Mononuclear cell (primary cell): ENCODE measurements around the gene ITGA3. TPM values are rescaled to one million over a fixed set of nuclear protein-coding genes. Genes with fewer than 3 reads are reported as not detected.

ENCODE experiments used
- H3K27me3 ChIP-seq: 2 replicates; pipeline ENCODE4 v1.6.0; 2011; ENCODE audit warnings: low read length, control low read depth; ENCODE audit not compliant: insufficient read depth
- H3K4me1 ChIP-seq: 2 replicates; pipeline ENCODE4 v1.5.1; 2011; ENCODE audit warnings: mild to moderate bottlenecking, low read length, control low read depth; ENCODE audit not compliant: insufficient read depth
- H3K4me3 ChIP-seq: 2 replicates; pipeline ENCODE4 v1.5.1; 2011; ENCODE audit warnings: mild to moderate bottlenecking, low read length, moderate library complexity
- H3K9me3 ChIP-seq: 2 replicates; pipeline ENCODE4 v1.5.1; 2011; ENCODE audit warnings: low read depth, mild to moderate bottlenecking, control low read depth, low read length
- total RNA-seq: library from RNA; depleted of rRNA; stranded (reverse); fragments of >200 nt; gene quantifications from one replicate; pipeline ENCODE4 v1.2.3, GENCODE V29; 2012

Gene ITGA3
- total RNA-seq, 1 donor: 1.7 TPM

- Histone ChIP-seq H3K4me3 (no peak overlapping the region), H3K4me1 (no peaks in the 10 kb centered on the region), H3K9me3 (no peaks in the 10 kb centered on the region), H3K27me3 (no peaks in the 10 kb centered on the region)
These were observed 11.4 kb upstream of the ITGA3 start for GRCh38 chr17:50044483-50044882.

- H3K27me3 ChIP-seq: no peaks in the 10 kb centered on the region
- H3K9me3 ChIP-seq: no peaks in the 10 kb centered on the region
- H3K4me1 ChIP-seq: no peaks in the 10 kb centered on the region
- H3K4me3 ChIP-seq: no peak overlapping the region
These were observed 10.8 kb upstream of the ITGA3 start for GRCh38 chr17:50045154-50045553.

GRCh38 chr17:50046179-50046578 lies 9.7 kb upstream of the ITGA3 start:
- H3K4me1 ChIP-seq: no peaks in the 10 kb centered on the region
- no peaks in the 10 kb centered on the region for H3K9me3 ChIP-seq
- H3K4me3 ChIP-seq: no peak overlapping the region
- no peaks in the 10 kb centered on the region for H3K27me3 ChIP-seq

GRCh38 chr17:50046667-50047066 lies 9.2 kb upstream of the ITGA3 start:
- Histone ChIP-seq H3K4me3 (no peak overlapping the region), H3K27me3 (no peaks in the 10 kb centered on the region), H3K4me1 (no peaks in the 10 kb centered on the region), H3K9me3 (no peaks in the 10 kb centered on the region)

- no peaks in the 10 kb centered on the region for H3K9me3 ChIP-seq
- H3K27me3 ChIP-seq: no peaks in the 10 kb centered on the region
- no peaks in the 10 kb centered on the region for H3K4me1 ChIP-seq
- H3K4me3 ChIP-seq: no peak overlapping the region
These were observed 8.8 kb upstream of the ITGA3 start for GRCh38 chr17:50047083-50047482.

GRCh38 chr17:50047488-50048126 lies 8.3 kb upstream of the ITGA3 start:
- Histone ChIP-seq H3K4me1 (no peaks in the 10 kb centered on the region), H3K4me3 (no peak overlapping the region), H3K27me3 (no peaks in the 10 kb centered on the region), H3K9me3 (no peaks in the 10 kb centered on the region)

- no peaks in the 10 kb centered on the region for H3K4me1 ChIP-seq
- no peak overlapping the region for H3K4me3 ChIP-seq
These were observed 7.7 kb upstream of the ITGA3 start for GRCh38 chr17:50048146-50048720.

GRCh38 chr17:50048988-50049387 lies 6.9 kb upstream of the ITGA3 start:
- Histone ChIP-seq H3K4me3 (no peak overlapping the region), H3K4me1 (no peaks in the 10 kb centered on the region), H3K27me3 (peaks cover under 1% of the 10 kb centered on the region), H3K9me3 (no peaks in the 10 kb centered on the region)

More at GRCh38 chr17:50048146-50048720, 7.7 kb upstream of the ITGA3 start:
- Histone ChIP-seq H3K9me3 (no peaks in the 10 kb centered on the region), H3K27me3 (no peaks in the 10 kb centered on the region)

GRCh38 chr17:50049636-50050035 lies 6.3 kb upstream of the ITGA3 start:
- Histone ChIP-seq H3K27me3 (peaks cover 2% of the 10 kb centered on the region), H3K4me3 (no peak overlapping the region), H3K9me3 (no peaks in the 10 kb centered on the region), H3K4me1 (no peaks in the 10 kb centered on the region)

- Histone ChIP-seq H3K4me3 (no peak overlapping the region), H3K9me3 (no peaks in the 10 kb centered on the region), H3K27me3 (peaks cover 8% of the 10 kb centered on the region), H3K4me1 (peaks cover 8% of the 10 kb centered on the region)
These were observed 5.4 kb upstream of the ITGA3 start for GRCh38 chr17:50050431-50051032.

- H3K4me3 ChIP-seq: no peak overlapping the region
- H3K9me3 ChIP-seq: no peaks in the 10 kb centered on the region
- H3K4me1 ChIP-seq: peaks cover 9% of the 10 kb centered on the region
- peaks cover 8% of the 10 kb centered on the region for H3K27me3 ChIP-seq
These were observed 4.8 kb upstream of the ITGA3 start for GRCh38 chr17:50051082-50051576.

GRCh38 chr17:50051606-50052005 lies 4.3 kb upstream of the ITGA3 start:
- H3K9me3 ChIP-seq: no peaks in the 10 kb centered on the region
- H3K4me3 ChIP-seq: no peak overlapping the region
- H3K4me1 ChIP-seq: peaks cover 12% of the 10 kb centered on the region
- peaks cover 9% of the 10 kb centered on the region for H3K27me3 ChIP-seq

- Histone ChIP-seq H3K4me3 (no peak overlapping the region), H3K4me1 (peaks cover 18% of the 10 kb centered on the region), H3K27me3 (peaks cover 16% of the 10 kb centered on the region), H3K9me3 (no peaks in the 10 kb centered on the region)
These were observed 3.6 kb upstream of the ITGA3 start for GRCh38 chr17:50052241-50052796.

- Histone ChIP-seq H3K4me3 (no peak overlapping the region), H3K4me1 (peaks cover 18% of the 10 kb centered on the region), H3K27me3 (peaks cover 17% of the 10 kb centered on the region), H3K9me3 (no peaks in the 10 kb centered on the region)
These were observed 2.9 kb upstream of the ITGA3 start for GRCh38 chr17:50052822-50053653.

GRCh38 chr17:50053654-50053960 lies 2.3 kb upstream of the ITGA3 start:
- Histone ChIP-seq H3K27me3 (peaks cover 17% of the 10 kb centered on the region), H3K4me1 (peaks cover 18% of the 10 kb centered on the region)

More at GRCh38 chr17:50053654-50053960, 2.3 kb upstream of the ITGA3 start:
- no peaks in the 10 kb centered on the region for H3K9me3 ChIP-seq
- H3K4me3 ChIP-seq: no peak overlapping the region
